GM12874 (cell line): Measurements from ENCODE around the gene BIRC5.

Experiments
- CTCF ChIP-seq: IDR thresholded peaks from 2 replicates; pipeline ENCODE4 v1.5.1; 2011; ENCODE audit warnings: low read depth, mild to moderate bottlenecking, control low read depth, low read length, moderate library complexity; ENCODE audit not compliant: insufficient read depth

The BIRC5 gene

GRCh38 chr17:78205124-78205775, 8.8 kb upstream of the BIRC5 start:
- no peak for TF ChIP-seq CTCF

- TF ChIP-seq CTCF, result no peak
Measured at GRCh38 chr17:78206298-78206697, 7.8 kb upstream of the BIRC5 start.

- no peak for TF ChIP-seq CTCF
Measured at GRCh38 chr17:78208486-78208885, 5.6 kb upstream of the BIRC5 start.

- TF ChIP-seq CTCF, result no peak
Measured at GRCh38 chr17:78210111-78210510, 3.9 kb upstream of the BIRC5 start.

GRCh38 chr17:78211032-78211431, 3.0 kb upstream of the BIRC5 start:
- no peak for TF ChIP-seq CTCF

- no peak for TF ChIP-seq CTCF
Measured at GRCh38 chr17:78214706-78215061, 631 bp downstream of the BIRC5 start.

GRCh38 chr17:78219396-78220150, 5.5 kb downstream of the BIRC5 start:
- TF ChIP-seq CTCF, result no peak
